GM19438 (cell line): ENCODE data around the gene ZFP36L2.
A peak's percentile ranks its signal among the peaks of the same experiment; 100 is the strongest.

Source experiments
- ATAC-seq: cut with Tn5 transposase; IDR thresholded peaks from one replicate; pipeline ENCODE4 v1.9.1; 2021; ENCODE audit warnings: low read depth; ENCODE audit not compliant: unreplicated experiment

The ZFP36L2 gene, protein sequence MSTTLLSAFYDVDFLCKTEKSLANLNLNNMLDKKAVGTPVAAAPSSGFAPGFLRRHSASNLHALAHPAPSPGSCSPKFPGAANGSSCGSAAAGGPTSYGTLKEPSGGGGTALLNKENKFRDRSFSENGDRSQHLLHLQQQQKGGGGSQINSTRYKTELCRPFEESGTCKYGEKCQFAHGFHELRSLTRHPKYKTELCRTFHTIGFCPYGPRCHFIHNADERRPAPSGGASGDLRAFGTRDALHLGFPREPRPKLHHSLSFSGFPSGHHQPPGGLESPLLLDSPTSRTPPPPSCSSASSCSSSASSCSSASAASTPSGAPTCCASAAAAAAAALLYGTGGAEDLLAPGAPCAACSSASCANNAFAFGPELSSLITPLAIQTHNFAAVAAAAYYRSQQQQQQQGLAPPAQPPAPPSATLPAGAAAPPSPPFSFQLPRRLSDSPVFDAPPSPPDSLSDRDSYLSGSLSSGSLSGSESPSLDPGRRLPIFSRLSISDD

DNA sequence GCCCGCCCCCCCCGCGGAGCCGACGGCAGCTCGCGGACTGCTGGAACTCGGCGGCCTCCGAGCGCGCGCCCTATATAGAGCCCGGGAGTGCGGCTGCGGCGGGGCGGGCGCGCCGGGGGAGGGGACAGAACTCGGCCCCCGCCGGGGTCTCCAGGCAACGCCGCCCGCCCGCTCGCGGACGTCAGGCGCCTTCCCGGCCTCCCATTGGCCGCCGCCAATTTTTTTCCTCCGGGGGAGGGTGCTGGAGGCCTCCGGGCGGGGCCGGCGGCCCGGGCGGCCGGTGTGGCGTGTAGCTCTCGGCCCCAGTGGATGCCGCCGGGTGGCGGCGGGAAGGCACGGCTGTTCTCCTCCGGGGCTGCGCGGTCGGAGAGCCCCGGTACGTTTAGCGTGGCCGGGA, at the start of gene ZFP36L2:
Gene ZFP36L2 (minus strand): TSS at position 49 of the 397 bp plus-strand sequence. CDS start 291 bp downstream, outside the sequence.
- ATAC-seq: peak; percentile 47

DNA sequence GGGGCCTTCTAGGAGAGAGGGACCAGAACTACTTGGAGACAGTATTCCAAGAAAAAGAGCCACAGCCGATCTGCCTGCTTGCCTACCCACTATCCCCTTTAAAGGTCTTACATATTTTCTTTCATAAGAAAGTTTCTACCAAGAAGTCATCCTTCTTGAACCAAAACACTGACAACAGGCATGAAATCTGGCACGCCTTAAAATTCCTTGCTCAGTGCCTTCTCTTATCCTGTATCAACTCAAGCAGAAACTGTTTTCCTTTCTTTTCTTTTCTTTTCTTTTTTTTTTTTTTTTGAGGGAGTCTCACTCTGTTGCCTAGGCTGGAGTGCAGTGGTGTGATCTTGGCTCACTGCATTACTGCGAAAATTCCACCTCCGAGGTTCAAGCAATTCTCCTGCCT, 48.3 kb upstream of the ZFP36L2 start:
- ATAC-seq: no peak

DNA sequence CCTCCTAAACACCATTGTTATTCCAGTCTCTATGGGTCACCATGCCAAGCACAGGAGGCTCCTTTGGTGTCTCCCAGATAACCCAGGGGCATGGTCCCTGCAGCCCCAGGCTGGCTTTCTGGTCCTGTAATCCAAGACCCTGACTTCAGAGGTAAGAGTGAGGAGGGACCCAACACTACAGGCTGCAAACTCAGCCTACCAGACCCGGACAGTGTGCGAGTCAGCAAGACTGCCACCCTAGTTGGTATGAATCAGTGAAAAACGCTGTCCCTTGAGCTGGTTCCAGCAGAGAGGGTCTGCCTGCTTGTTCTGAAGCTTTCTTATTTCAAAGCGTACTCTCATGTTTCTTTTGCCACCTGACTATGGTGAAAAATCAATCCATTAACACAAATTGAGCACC, 47.6 kb upstream of the ZFP36L2 start:
- ATAC-seq: no peak

DNA sequence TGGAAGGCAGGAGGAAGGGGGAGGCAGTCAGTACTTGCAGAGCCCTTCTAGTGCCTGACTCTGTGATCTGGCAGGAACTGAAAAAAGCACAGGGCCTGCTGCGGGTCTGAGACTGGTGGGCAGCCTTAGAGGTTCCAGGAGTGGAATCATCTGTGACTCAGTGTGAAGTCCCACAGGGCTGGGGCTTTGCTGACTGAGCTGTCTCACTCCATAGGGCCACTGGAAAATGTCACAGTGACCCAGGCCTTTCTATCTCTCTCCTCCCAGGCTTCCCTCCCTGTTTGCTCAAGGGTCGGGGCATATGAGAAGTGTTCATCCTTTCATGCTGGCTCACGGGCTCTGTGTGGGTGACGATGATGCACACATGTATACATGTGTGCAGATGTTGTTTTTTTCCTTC, 47.1 kb upstream of the ZFP36L2 start:
- ATAC-seq: no peak

DNA sequence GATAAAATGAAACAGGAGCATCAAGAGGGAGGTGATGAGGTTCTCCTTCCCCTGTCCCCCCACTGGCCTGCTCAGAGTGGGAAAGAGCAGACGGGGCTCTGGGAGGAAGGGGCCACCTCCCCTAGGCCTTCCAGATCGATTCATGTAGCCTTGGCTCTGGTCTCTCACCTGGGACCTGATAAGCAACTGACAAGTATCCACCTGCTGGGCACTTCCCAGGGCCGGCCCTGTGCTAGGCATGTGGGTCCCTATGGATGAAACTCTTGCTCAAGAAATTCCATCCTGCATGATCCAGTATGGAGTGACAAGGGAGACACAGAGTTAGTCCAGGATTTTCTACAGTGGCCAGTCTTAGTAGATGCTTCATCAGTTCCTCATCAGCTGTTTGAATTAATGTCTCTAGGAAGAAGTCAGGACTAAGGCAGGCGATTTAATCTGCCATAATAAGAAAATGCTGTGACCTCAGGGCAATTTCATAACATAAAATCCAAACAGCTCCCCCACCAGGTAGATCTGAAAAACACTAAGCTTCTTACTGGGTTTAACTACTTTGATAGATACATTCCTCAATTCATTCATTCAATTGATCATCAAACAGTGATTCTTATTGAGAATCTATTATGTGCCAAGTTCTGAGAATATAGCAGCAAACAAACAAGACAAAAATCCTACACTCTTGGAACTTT, 44.7 kb upstream of the ZFP36L2 start:
- ATAC-seq: no peak

DNA sequence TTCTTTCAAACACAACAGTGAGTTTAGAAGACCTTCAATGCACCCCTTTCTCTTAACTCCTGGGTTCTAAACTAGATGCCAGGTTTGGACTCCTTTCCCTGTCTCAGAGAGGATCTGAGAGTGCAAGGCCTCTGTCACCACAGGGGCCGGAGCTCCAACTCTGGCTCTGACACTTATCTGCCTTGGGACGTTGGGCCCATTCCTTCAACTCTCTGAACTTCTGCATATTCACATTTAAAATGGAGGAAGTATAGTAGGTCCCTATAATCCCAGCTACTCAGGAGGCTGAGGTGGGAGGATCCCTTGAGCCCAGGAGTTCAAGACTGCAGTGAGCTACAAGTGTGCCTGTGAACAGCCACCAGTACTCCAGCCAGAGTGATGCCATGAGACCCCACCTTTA, 44.1 kb upstream of the ZFP36L2 start:
- no peak for ATAC-seq

DNA sequence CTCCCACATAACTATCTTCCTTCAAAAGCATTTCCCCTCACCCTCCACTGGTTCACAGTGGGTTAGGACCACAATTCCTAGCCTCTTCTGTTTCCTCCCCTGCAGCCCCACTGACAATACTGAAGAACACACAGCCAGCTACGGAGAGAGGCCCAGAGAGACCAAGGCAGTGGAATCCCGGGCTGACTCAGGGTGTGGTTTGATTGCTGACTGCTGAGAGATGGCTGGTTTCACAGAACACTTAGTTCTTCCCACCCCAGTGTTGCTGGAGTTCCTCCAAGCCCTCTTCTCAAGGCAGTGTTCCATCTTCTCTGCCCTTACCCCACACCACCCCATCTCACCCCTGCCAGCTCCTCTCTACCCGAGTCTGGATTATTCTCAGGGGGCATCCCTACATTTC, 43.3 kb upstream of the ZFP36L2 start:
- no peak for ATAC-seq

DNA sequence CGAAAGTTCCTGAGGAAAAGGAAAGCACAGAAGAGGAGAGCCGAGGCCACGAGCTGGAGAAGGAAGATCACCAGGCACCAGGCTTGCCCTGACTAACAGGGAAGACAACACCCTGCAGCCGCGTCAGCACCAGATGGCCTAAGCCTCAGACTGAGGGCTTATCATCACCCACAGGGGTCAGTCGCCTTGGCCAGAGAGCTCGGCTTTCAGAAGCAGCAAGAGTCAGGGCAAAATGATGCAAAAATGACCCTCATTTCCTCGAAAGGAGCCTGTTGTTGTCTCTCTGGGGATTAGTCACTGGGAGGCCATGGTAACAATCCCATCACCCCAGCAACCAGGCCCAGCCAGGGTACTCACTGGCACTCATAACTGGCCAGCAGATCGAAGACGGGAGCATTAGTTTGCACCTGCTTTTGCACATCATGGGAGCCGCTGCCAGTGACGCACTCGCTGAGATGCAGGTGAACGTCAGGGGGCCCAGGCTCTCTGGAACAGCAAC, 42.7 kb upstream of the ZFP36L2 start:
- no peak for ATAC-seq

DNA sequence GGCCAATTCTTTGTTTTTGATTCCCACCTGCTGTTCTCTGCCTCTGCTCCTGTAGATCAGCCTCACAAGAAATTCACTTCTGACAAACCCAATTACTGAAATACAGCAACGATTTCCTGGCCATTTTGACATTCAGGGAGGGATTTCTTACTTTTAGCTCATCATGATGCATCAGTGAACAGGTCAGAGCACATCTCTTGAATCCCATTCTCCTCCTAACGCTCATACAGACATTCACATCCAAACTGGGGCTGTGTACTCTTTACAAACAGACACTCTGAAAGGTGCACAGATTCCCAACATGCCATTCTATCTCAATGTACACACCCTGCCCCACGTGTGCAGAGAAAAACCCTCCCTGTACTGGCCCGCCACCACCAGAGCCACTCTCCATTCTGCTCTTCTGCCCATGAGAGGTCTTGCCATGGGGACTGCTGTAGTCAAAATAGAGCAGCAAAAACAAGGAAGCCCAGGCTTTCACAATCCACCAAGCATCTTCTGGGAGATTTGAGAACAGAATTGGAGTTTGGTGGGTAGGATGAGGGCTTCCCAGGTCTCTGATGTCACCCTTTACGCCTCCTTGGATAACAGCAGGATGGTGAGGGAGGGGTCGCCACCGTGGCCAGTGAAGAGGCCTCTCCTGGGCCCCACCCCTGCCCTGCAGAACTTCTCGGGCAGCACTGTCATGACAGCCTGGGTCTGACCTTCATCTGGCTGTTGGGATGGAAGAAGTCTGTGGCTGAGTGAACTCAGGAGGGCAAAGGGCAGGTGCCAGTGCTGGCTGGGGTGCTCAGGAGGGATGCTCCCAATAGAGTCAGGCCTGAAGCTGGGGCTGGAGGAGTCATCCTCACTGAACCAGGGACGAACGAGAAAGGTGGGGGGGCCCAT, 41.9 kb upstream of the ZFP36L2 start:
- ATAC-seq: no peak

DNA sequence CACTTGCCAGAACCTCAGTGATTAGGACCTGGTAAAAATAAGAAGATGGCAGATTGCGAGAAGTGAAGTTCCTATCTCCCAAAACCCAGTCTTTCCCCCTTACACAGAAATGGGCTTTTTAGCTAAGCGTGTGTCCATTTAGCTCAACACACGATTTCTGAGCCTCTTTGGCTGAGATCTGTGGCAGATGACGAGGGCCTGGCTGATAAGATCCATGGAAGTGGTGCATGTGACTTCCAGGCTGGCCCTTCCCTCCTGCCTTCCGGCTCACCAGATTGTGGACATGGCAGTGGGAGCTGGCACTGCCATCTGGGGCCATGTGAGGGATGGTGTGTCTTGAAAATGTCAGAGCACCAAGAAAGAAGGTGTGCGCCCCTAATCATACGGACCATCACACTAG, 41.0 kb upstream of the ZFP36L2 start:
- no peak for ATAC-seq

DNA sequence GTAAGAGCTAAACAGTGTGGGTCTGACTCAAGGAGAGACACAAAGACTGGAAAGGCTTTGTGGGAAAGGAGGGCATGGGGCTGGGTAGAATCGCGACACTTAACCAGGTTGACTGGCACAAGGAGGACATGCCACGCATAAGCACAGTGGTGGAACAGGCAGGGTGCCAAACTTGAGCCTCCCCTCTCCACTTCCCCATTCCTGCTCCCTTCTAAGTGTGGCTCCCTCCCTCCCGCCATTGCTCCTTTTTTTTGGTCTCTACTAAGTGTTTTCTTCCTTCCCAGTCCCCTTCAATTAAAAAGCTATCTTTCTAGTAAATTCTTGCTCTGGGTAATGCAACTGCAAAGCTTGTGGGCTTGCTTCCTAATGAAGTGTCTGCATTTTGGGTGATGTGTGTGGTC, 40.3 kb upstream of the ZFP36L2 start:
- ATAC-seq: no peak

DNA sequence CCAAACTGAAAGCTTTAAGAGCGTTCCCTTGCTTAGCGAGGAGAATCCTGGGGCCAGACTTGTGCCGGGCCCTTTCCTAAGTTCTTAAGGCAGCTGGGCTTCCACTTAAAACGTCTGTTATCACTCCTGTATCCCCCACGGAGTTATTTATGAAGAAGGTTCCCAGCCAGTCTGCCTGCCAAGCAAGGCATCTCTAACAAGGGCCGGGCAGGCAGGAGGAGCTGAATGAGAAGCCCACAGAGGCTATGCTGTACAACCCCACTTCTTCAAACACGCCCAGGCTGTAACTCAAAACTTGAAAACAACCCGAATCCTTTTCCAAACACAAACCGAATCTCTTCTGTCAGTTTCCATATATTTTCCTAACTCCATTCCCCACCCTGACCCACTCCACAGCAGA, 39.0 kb upstream of the ZFP36L2 start:
- ATAC-seq: no peak

DNA sequence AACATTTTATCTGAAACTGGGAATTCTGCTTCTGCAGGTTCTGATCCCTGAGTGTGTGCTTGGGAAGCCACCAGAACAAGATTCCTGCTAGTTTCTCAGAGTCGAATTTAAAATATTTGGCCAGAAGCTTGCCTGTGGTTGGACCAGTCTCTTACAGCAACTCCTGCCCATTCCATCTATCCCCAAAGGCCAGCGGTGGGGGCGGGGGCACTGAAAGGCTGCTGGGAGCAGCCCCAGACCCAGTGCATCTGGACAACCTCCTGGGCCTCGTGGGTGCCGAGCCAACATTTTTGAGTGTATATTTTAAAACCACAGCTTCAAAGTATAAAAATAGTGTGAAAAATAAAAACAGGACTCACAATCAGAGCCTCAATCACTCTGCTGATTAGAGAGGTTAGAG, 38.6 kb upstream of the ZFP36L2 start:
- no peak for ATAC-seq

DNA sequence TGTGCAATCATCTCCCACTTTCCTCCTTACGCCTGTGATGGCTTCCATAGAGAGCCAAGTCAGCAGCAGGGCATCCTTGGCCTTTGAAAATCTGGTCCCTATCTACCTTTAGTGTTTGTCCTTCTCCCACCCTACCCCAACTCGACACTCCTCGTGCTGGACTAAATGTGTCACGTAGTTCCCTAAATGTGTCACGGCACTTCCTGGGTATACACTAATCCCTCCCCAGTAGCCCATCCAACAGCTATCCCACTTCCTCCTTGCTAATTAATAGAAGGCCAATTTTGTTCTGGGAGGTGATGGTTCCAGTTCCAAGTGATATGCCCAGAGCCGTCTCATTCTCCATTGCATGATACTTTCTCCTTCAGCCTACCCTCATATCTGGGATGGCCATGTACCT, 36.5 kb upstream of the ZFP36L2 start:
- no peak for ATAC-seq

DNA sequence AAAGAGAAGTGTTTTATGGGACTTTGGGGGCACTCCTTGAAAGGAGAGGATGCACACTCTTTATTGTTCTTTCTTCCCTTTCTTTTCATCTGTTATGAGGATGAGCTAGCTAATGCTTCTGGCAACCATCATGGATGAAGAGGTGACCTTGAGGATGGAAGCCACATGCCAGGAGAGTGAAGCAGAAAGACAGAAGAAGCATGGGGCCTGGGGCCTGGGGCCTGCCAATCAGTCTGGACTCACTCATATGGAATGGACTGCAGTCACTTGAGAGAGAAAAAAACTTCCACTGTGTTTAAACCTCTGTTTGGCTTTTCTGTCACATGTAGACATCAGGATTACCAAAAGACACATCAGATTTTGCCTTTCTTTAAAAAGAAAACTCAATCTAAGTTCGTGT, 35.8 kb upstream of the ZFP36L2 start:
- ATAC-seq: no peak

DNA sequence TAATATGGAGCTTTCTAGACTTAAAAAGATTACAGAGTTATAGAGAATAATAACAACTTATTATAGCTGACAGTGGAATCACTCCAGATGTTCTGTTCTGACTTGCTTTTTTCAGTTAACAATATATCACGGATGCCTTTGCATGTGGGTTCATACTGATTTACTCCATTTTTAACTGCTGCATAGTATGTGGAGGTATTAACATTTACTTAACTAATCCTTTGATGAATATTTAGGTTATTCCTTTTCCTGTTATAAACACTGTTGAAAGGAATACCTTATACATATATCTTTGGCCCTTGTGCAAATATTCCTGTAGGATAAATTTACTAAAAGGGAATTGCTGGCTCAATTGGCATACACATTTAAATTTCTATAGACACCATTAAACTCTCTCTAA, 33.1 kb upstream of the ZFP36L2 start:
- no peak for ATAC-seq

DNA sequence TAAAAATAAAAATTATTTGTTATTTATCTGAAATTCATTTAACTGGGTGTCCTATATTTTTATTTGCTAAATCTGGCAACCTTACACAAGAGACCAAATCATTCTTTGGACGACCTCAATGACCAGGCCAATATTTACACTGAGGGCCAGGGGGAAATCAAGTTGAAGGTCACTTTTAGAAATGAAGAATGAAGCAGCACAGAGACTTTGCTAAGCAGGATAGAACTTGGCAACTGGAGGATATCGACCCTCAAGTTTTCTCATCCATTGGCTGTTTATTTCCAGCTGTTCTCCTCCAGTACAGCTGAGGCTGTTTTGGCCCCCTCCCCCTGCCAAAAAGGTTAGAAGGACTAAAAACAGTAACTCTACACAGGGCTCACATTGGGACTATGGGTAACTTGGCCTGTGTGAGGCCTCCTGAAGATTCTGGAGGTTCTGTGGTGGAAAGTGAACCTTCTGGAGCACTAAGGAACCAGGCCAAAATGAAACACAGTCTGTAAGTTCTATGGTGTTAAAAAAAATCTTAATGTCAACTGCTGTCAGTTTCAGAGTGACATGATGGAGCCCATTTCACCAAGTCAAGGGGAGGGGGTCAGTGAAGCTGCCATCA, 32.2 kb upstream of the ZFP36L2 start:
- ATAC-seq: no peak

DNA sequence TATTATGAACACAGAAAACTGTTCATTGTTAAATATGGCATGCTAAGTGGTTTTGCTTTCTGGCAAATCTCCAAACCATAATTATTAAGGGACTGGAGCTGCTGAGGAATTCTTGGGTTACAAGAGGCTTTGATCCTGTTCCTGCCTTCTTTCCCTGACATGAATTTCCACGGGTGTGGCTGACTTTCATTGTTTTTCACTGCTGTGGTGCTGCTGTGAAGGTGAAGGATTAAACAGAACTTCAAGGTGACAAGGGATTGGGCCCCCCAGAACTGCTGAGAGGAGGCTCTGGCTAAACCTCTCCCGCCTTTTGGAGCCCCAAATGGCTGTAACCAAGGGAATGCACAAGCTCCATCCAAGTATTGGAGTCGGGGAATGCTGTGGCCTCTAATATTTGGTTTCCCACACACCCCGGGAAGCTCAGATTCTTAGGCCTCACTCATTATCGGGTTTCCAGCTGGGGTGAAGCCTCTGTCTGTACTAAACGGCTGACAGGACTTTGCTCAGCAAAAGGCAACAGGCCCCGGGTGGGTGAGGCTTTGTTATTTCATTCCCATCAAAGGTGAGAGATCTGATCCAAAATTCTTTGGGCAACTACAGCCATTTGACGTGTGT, 29.0 kb upstream of the ZFP36L2 start:
- no peak for ATAC-seq

DNA sequence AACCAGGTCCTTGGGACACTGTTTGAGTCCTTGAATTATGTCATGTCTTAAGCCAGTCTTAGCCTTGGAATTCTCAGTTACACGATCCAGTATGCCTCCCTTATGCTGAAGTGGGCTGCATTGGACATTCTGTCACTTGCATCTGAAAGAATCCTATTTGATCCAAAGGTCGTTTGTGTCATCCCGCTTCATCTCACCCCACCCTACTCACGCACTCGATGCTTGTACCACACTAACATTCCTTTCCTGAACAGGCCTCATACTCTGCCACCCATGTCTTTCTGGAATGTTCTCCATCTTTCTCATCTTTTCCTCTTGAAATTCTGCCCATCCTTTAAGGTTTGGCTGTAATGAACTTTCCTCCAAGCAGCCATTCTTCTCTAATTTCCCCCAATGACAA, 27.9 kb upstream of the ZFP36L2 start:
- ATAC-seq: no peak

DNA sequence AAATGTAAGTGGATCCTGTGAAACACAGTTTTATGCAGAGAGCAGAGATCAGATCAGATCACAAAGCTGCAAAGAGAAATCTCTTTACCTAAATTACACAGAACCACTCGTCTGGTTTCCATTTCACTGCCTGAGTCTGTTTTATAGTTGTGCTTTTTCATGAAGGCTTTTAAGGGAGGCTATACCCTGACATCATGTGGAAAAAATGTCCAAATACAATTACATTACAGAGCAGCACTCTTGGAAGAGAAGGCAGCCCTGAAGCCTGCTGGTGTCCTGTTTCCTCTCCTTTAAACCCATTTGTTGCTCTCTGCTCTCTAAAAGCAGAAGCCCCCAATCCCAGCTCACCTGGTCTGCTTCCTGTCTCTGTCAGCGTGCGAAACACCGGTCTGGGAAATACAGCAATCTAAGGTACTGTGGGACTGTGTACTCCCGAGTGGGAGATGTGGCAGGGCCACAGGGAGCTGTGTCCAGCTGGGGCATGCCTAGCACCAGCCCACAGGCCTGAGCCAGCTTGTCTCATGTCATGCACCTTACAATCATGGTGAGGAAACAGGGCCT, 24.8 kb upstream of the ZFP36L2 start:
- no peak for ATAC-seq
